ENCODE data around the gene GLG1. TPM values are rescaled to one million over a fixed set of nuclear protein-coding genes. Genes with fewer than 3 reads are reported as not detected.
A peak's percentile ranks its signal among the peaks of the same experiment; 100 is the strongest.

The GLG1 gene
- total RNA-seq, 3 donors from 2014 or later (not counting 1 experiment from before 2014, with no cell fraction given), result 184 to 225 (median 188) TPM

- no peak overlapping the region for H3K27ac ChIP-seq (ENCODE audit: low read length)
- Mint-ChIP-seq H3K36me3 (no peaks in the 10 kb centered on the region), H3K27ac (peak overlapping the region; percentile 64 to 82), H3K4me1 (peaks cover 47 to 58% of the 10 kb centered on the region in 2 donors), H3K9me3 (no peaks in the 10 kb centered on the region), H3K27me3 (ENCODE audit: low read depth in 2 of 2) (no peaks in the 10 kb centered on the region), H3K4me3 (no peak overlapping the region)
- DNase-seq (no peak), ATAC-seq (no peak)
- TF ChIP-seq CTCF (IDR thresholded peaks at IDR 0.05), result no peak
- no peaks in the 10 kb centered on the region for H3K9me3 ChIP-seq (ENCODE audit: control insufficient read depth, insufficient read depth, low read length)
- 82% methylated on average over 6 of the region's 6 CpGs for WGBS (ENCODE audit: insufficient coverage)
- no peaks in the 10 kb centered on the region for H3K27me3 ChIP-seq (ENCODE audit: control insufficient read depth, insufficient read depth, low read length)
- peaks cover 5% of the 10 kb centered on the region for H3K36me3 ChIP-seq (ENCODE audit: control insufficient read depth, insufficient read depth, low read length)
- H3K4me3 ChIP-seq (ENCODE audit: low read length), result no peak overlapping the region
- peaks cover 23% of the 10 kb centered on the region for H3K4me1 ChIP-seq (ENCODE audit: control insufficient read depth, insufficient read depth, low read length)
- intact Hi-C loops (cut with micrococcal nuclease), result no loop called here
Measured at GRCh38 chr16:74586948-74587347, 20.0 kb downstream of the GLG1 start.

- H3K4me3 Mint-ChIP-seq, result no peak overlapping the region
- no peaks in the 10 kb centered on the region for H3K27me3 Mint-ChIP-seq (ENCODE audit: low read depth in 2 of 2)
- Histone ChIP-seq H3K4me1 (ENCODE audit: control insufficient read depth, insufficient read depth, low read length) (peaks cover 23% of the 10 kb centered on the region), H3K27ac (ENCODE audit: low read length) (no peak overlapping the region), H3K36me3 (ENCODE audit: control insufficient read depth, insufficient read depth, low read length) (peaks cover 5% of the 10 kb centered on the region), H3K27me3 (ENCODE audit: control insufficient read depth, insufficient read depth, low read length) (no peaks in the 10 kb centered on the region), H3K9me3 (ENCODE audit: control insufficient read depth, insufficient read depth, low read length) (no peaks in the 10 kb centered on the region), H3K4me3 (ENCODE audit: low read length) (no peak overlapping the region)
- no peaks in the 10 kb centered on the region for H3K36me3 Mint-ChIP-seq
- 96% methylated on average over 5 of the region's 6 CpGs for WGBS (ENCODE audit: insufficient coverage)
- intact Hi-C loops (cut with micrococcal nuclease), result no loop called here
- peak overlapping the region; percentile 81 to 82 for H3K27ac Mint-ChIP-seq
- TF ChIP-seq CTCF (IDR thresholded peaks at IDR 0.05), result no peak
- ATAC-seq, result no peak
- no peak for DNase-seq
- H3K4me1 Mint-ChIP-seq, result peaks cover 51 to 65% of the 10 kb centered on the region in 2 donors
- no peaks in the 10 kb centered on the region for H3K9me3 Mint-ChIP-seq
Measured at GRCh38 chr16:74585846-74586443, 21.0 kb downstream of the GLG1 start.

- DNase-seq (no peak), ATAC-seq (no peak)
- H3K27me3 ChIP-seq (ENCODE audit: control insufficient read depth, insufficient read depth, low read length), result no peaks in the 10 kb centered on the region
- intact Hi-C loops (cut with micrococcal nuclease), result no loop called here
- no peak for TF ChIP-seq CTCF (IDR thresholded peaks at IDR 0.05)
- H3K27ac Mint-ChIP-seq, result peak overlapping the region; percentile 81 to 82
- no peaks in the 10 kb centered on the region for H3K36me3 Mint-ChIP-seq
- peaks cover 5% of the 10 kb centered on the region for H3K36me3 ChIP-seq (ENCODE audit: control insufficient read depth, insufficient read depth, low read length)
- H3K4me3 ChIP-seq (ENCODE audit: low read length), result no peak overlapping the region
- peaks cover 61 to 80% of the 10 kb centered on the region in 2 donors for H3K4me1 Mint-ChIP-seq
- no peaks in the 10 kb centered on the region for H3K9me3 ChIP-seq (ENCODE audit: control insufficient read depth, insufficient read depth, low read length)
- no peak overlapping the region for H3K27ac ChIP-seq (ENCODE audit: low read length)
- H3K4me3 Mint-ChIP-seq, result peak overlapping the region; percentile 43
- H3K9me3 Mint-ChIP-seq, result no peaks in the 10 kb centered on the region
- no peaks in the 10 kb centered on the region for H3K27me3 Mint-ChIP-seq (ENCODE audit: low read depth in 2 of 2)
- WGBS (ENCODE audit: insufficient coverage), result 94% methylated on average over 8 of the region's 9 CpGs
- peaks cover 16% of the 10 kb centered on the region for H3K4me1 ChIP-seq (ENCODE audit: control insufficient read depth, insufficient read depth, low read length)
Measured at GRCh38 chr16:74583926-74584666, 22.8 kb downstream of the GLG1 start.

Data from natural killer cell (primary cell).